Activated CD4-positive, CD25-positive, alpha-beta regulatory T cell treated with anti-CD3 and anti-CD28 coated beads, Interleukin-2, amount 50 U/mL, for 16 hours (primary cell): ENCODE results near the gene SSPN.
"Not testable (repeated sequence)": the region's sequence is repeated elsewhere in the genome, so short reads cannot be mapped to it uniquely, and the experiment has no call there.

Experiments used
- DNase-seq: peaks from one replicate; pipeline ENCODE4 v3.0.0-alpha.2; 2020; ENCODE audit warnings: low read depth, low spot score

The SSPN gene

DNA sequence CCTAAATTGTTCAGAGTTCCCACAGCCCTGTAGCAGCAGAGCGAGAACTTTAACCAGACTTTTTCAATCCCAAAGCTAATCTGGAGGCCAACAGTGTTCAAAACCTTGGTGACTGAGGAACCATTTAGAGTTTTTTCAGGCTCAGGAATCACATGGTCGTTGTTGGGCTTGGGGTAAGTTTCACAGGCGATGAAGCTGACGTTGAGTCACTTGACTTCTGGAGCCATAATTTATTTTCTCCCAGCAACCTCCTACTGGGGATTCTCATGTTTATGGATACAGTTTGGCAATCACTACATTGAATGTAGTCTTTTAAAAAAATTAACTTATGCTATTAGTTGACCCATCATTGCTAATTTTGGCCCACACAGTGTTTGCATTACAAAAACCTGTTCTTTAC lies 34.5 kb downstream of the SSPN start:
- DNase-seq: no peak

- no peak for DNase-seq
Measured at GRCh38 chr12:26231470-26231869, 36.1 kb downstream of the SSPN start.

DNA sequence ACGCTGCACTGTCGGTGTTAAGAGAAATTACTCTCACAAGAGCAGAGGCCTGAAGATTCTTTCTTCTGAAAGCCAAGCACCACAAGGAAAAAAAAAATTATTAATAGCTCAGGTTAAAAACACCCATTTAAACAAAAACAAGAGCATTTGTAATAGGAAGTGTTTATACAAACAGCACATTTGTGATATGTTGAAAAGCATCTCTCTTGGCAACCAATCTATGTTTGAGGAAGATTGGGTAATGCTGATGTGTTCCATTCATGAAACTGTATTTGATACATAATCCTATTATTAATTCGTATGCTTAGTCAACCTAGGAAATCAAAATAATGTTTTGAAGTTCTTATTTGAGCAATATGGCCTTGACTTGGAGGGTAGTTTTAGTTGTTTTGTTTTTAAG lies 36.5 kb downstream of the SSPN start:
- DNase-seq: no peak

- DNase-seq: no peak
Measured at GRCh38 chr12:26233631-26234030, 38.3 kb downstream of the SSPN start.

GRCh38 chr12:26235465-26235864 lies 40.1 kb downstream of the SSPN start:
- not testable (repeated sequence) for DNase-seq

- DNase-seq: no peak
Measured at GRCh38 chr12:26238341-26239121, 43.2 kb downstream of the SSPN start.

GRCh38 chr12:26239122-26239851 lies 43.9 kb downstream of the SSPN start:
- no peak for DNase-seq

DNA sequence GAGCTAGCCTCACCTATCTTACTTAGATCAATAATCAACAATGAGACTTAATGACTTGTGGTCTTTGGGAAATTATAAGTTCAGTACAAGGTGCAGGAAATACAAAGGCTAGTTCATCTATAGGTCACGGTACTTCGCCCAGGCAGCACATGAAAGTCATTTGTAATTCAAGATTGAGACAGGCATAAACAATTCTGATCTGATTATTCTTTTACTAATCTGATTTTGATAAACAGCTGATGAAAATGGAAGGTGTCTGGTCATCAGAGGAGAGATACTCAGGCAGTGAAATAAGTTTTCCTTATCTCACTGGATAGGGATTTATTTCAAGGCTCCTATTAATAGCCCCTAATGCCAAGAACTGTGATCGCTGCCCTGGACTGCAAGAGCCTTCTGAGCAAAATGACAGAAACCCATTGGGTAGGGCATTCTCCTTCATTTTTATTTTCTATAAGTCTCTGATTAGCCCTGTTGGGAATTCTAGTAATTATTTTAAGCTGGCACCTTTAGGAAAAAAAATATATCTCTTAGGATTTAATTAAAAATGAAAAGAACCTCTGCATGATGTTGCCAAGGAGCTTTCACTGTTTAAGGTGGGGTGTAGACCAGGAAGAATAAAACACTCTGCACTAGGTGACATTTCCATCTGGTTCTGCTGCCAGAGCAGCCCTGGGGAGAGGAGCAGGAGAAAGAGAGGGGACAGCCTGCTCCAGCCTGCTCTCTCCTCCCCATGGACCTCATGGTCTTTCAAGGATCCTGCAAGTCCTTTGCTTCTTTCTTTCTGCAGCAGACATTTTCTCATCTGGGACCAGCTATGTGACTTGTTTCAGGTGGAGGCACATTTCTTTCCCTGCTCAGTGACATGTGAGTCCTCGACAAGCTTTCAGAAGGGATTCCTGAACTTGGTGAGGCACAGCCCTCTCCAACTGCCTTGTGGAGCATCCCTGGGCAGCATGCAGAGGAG lies 44.8 kb downstream of the SSPN start:
- DNase-seq: no peak

- no peak for DNase-seq
Measured at GRCh38 chr12:26241080-26241479, 45.7 kb downstream of the SSPN start.

GRCh38 chr12:26242683-26243082 lies 47.3 kb downstream of the SSPN start:
- no peak for DNase-seq

- no peak for DNase-seq
Measured at GRCh38 chr12:26244503-26244902, 49.1 kb downstream of the SSPN start.

DNA sequence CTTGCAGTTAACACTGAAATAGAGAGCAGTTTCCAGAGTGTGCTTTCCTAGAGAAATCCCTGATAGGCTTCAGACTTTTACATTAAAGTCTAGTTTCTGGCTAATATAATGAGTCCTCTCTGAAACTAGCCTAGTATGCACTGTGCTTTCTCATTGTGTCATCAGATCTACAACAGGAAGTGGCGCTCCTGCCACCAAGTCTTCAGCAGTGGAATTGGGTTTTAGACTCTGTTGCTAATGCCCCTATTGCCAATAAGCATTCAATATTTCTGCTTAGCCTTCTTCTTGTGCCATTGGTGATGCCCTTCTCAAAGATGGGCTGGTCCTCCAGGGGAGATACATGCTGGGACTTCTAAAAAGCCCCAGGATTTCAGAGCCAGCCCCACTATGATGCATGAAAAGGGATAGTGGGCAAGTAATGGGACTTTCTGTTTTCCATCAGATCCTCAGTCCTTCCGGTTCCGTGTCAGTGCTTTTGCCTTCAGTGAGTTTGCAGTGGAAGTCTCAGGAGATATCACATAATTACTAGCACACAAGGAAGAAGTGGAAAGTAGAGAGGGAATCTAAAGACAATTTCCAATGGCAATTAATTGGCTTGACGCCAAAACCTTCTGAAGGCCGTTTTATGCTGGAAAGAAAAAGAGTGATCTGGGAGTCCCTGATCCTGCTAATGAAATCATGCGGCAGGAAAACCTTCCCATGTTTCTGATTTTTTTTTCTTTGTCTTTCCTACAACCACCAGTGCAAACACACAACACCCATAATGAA lies 50.0 kb downstream of the SSPN start:
- no peak for DNase-seq

DNA sequence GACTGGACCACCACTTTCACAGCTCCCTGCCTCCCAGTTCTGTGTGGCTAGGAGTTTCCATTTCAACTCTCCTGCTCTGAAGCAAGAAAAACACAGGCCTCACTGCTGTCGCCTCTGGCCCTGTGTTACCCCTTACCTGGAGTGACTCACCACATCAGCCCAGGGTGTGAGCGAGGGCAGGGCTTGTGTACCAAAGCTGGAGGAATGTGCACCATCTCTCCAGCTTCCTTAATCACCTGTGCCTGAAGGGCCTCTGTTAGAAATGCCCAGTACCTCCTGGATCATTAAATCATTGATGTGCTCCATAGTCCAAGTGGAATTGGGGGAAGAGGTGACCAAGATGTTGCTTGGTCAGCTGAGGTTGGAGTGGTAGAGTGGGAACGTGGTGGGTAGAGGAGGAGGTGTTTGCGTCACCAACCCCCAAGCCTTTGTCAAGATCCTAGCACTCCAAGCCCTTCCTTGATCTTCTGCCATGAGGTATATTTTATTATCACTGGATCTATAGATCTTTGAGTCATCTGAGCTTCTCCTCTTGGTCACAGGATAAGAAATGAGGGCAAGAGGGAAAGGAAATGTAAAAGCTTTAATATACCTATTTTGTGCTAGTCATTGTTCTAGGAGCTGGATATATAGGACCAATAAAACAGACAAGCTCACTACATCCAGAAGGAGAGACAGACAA lies 51.3 kb downstream of the SSPN start:
- DNase-seq: no peak

DNA sequence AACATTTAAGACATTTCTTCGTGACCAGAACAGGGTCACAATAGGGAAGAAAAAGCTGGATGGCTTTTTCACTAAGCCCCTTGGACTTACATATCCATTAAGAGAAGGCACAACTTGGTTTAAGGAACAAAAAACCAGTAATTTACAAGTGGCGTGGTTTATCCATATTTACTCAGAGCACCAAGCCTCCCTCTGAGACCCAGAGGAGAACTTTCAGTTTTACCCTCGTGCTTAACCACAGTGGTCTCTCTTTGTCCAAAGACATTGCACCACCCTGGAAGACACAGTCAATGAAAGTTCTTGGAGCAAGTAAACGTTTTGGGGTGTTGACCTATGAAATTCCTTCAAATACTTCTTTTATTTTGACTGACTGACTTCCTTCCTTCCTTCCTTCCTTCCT lies 52.5 kb downstream of the SSPN start:
- DNase-seq: no peak

DNA sequence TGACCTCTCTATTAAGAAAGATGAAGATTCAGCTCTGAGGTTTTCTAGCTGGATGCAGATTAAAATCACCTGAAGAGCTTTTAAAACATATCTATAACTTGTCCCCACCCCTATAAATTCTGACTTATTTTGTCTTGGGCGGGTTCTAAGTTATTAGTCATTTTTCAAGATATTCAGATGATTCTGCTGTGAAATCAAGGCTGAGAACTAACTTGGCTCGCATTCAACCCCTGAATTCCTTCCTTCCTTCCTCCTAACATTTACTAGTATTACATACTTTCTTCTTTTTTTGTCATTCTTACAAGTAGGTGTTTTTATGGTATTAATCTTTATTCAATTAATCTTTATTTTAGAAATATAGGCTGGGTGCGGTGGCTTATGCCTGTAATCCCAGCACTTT lies 55.4 kb downstream of the SSPN start:
- no peak for DNase-seq

- DNase-seq: no peak
Measured at GRCh38 chr12:26251600-26251999, 56.2 kb downstream of the SSPN start.

- DNase-seq: no peak
Measured at GRCh38 chr12:26252946-26253345, 57.6 kb downstream of the SSPN start.

DNA sequence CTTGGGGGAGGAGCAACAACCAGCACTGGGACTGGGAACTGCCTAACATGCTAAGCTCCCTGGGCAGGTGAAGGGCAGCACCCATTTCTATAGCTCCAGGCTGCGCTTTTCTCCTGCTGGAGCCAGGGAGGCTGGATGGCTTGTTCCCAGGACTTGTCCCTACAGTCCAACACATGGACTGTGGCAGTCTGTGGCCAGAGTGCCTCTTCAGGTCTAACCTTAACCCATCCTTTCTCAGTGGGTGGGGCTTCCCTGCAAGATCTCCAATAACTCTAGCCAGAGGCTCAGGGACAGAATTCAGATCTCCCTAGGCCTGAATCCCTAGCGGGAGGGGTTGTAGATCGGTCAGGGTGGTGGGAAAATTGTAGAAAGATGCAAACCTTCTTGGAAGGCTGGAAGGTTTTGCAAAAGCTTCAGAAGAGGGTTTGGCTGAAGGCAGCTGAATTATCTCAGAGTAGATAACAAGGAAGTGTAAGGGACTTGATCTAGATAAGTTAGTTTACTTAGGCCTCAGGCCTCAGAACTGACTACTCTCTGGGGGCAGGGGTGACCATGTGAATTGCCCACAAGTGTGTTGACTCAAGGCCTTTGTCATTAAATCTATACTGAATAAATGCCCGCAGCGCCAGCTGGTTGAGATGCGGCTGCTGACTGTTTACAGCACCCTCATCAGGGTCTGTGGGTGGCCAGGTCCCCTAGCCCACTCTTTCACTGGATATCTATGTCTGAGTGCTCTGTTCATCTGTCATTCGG lies 60.7 kb downstream of the SSPN start:
- no peak for DNase-seq

DNA sequence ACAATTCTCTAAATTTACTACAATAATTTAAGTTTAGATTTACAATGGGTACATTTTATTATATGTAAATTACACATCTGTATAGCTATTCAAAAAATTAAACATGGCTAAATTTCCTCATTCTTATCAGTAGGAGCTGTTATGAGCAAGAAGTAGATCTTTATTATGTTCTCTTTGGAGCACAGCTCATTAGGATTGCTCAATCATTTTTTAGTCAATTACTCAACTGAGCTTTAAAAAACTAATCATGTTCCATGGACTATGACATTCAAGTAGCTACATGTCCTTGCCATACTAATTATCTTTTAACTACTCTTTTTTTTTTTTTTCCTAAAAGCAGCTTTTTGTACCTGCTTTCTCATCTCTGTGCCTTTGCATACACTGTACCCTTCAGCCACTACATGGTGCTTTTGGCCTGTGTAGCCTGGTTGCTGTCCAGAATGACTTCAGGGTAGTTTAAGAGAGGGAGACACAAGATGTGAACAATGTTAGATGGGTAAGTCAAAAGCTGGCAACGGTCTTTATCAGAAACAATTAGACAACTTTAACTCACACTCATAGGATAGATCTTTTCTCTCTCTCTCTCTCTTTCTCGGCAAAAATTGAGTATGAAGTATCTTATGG lies 69.0 kb downstream of the SSPN start:
- no peak for DNase-seq

- DNase-seq: no peak
Measured at GRCh38 chr12:26265606-26266005, 70.2 kb downstream of the SSPN start.
